Measurements from ENCODE around the gene AWAT2.

AWAT2 gene

GRCh38 chrX:70087857-70088630 lies 38.3 kb upstream of the AWAT2 start:
- Histone ChIP-seq H3K9me3 (no peaks in the 10 kb centered on the region), H3K36me3 (no peaks in the 10 kb centered on the region), H3K27me3 (no peaks in the 10 kb centered on the region), H3K4me3 (ENCODE audit: low read depth in 1 of 2, low read length in 1 of 2) (no peak overlapping the region), H3K27ac (no peak overlapping the region), H3K4me1 (ENCODE audit: control insufficient read depth in 1 of 2, insufficient read depth in 1 of 2, low read depth in 1 of 2, low read length in 1 of 2) (no peaks in the 10 kb centered on the region)
- no peak for TF ChIP-seq CTCF (IDR thresholded peaks at IDR 0.05)

GRCh38 chrX:70084592-70085240 lies 35.0 kb upstream of the AWAT2 start:
- no peaks in the 10 kb centered on the region for H3K36me3 ChIP-seq
- no peaks in the 10 kb centered on the region for H3K27me3 ChIP-seq
- H3K9me3 ChIP-seq = no peaks in the 10 kb centered on the region
- no peak overlapping the region for H3K4me3 ChIP-seq (ENCODE audit: low read depth in 1 of 2, low read length in 1 of 2)
- TF ChIP-seq CTCF (IDR thresholded peaks at IDR 0.05) = no peak
- no peaks in the 10 kb centered on the region for H3K4me1 ChIP-seq (ENCODE audit: control insufficient read depth in 1 of 2, insufficient read depth in 1 of 2, low read depth in 1 of 2, low read length in 1 of 2)
- H3K27ac ChIP-seq = no peak overlapping the region

GRCh38 chrX:70082723-70083122 lies 33.0 kb upstream of the AWAT2 start:
- Histone ChIP-seq H3K4me1 (ENCODE audit: control insufficient read depth in 1 of 2, insufficient read depth in 1 of 2, low read depth in 1 of 2, low read length in 1 of 2) (no peaks in the 10 kb centered on the region), H3K27me3 (no peaks in the 10 kb centered on the region), H3K36me3 (no peaks in the 10 kb centered on the region), H3K27ac (no peak overlapping the region), H3K4me3 (ENCODE audit: low read depth in 1 of 2, low read length in 1 of 2) (no peak overlapping the region), H3K9me3 (no peaks in the 10 kb centered on the region)
- no peak for TF ChIP-seq CTCF (IDR thresholded peaks at IDR 0.05)

- Histone ChIP-seq H3K4me3 (ENCODE audit: low read depth in 1 of 2, low read length in 1 of 2) (no peak overlapping the region), H3K27me3 (no peaks in the 10 kb centered on the region), H3K9me3 (no peaks in the 10 kb centered on the region), H3K36me3 (no peaks in the 10 kb centered on the region), H3K27ac (no peak overlapping the region), H3K4me1 (ENCODE audit: control insufficient read depth in 1 of 2, insufficient read depth in 1 of 2, low read depth in 1 of 2, low read length in 1 of 2) (no peaks in the 10 kb centered on the region)
- TF ChIP-seq CTCF (IDR thresholded peaks at IDR 0.05) = no peak
Measured at GRCh38 chrX:70079870-70080269, 30.1 kb upstream of the AWAT2 start.

GRCh38 chrX:70079297-70079696 lies 29.6 kb upstream of the AWAT2 start:
- Histone ChIP-seq H3K36me3 (no peaks in the 10 kb centered on the region), H3K9me3 (no peaks in the 10 kb centered on the region), H3K4me3 (ENCODE audit: low read depth in 1 of 2, low read length in 1 of 2) (no peak overlapping the region), H3K4me1 (ENCODE audit: control insufficient read depth in 1 of 2, insufficient read depth in 1 of 2, low read depth in 1 of 2, low read length in 1 of 2) (no peaks in the 10 kb centered on the region), H3K27me3 (no peaks in the 10 kb centered on the region), H3K27ac (no peak overlapping the region)
- no peak for TF ChIP-seq CTCF (IDR thresholded peaks at IDR 0.05)
